T-cell (primary cell): ENCODE measurements around the gene EFTUD2. TPM values are rescaled to one million over a fixed set of nuclear protein-coding genes. Genes with fewer than 3 reads are reported as not detected.

Experiments used
- ATAC-seq, 4 experiments: fragments of 200-7000 bp in 3 of 4; fragments of 150-1000 bp in 1 of 4; cut with Tn5 transposase; replicated peaks in 1 of 4; 1 replicate in 3 of 4; 2 replicates in 1 of 4; pipeline ENCODE4 v1.10.0; 2021; ENCODE audit warnings: moderate library complexity in 3 of 4, mild to moderate bottlenecking in 2 of 4, moderate number of reproducible peaks in 1 of 4
- CTCF ChIA-PET, 2 donors: fragments of 300-600 bp; sonication (Branson Sonifier 250); formaldehyde crosslinking; loops; one replicate each; lab custom pipeline; 2022; ENCODE audit warnings: antibody characterized with exemption in 2 of 2; lab: Charles Lee
- POLR2A ChIA-PET, 2 donors: fragments of 300-600 bp; sonication (Branson Sonifier 250); formaldehyde crosslinking; loops; one replicate each; lab custom pipeline; 2022; ENCODE audit warnings: antibody characterized with exemption in 2 of 2; lab: Charles Lee
- DNase-seq, 35 experiments: peaks; one replicate each; pipeline versions ENCODE4 v3.0.0 to v3.0.0-alpha.2; 2013 to 2023
- H3K27ac ChIP-seq: one replicate; pipeline ENCODE4 v1.5.1; 2013; ENCODE audit warnings: low read length
- H3K27me3 ChIP-seq, 2 experiments: replicated peaks in 1 of 2; 1 replicate in 1 of 2; 2 replicates in 1 of 2; pipeline versions ENCODE4 v1.6.1 to v1.7.0; 2013; ENCODE audit warnings: low read length in 1 of 2, mixed read lengths in 1 of 2; ENCODE audit not compliant: control insufficient read depth in 2 of 2, insufficient read depth in 2 of 2; ENCODE audit errors: extremely low read depth in 1 of 2
- H3K36me3 ChIP-seq, 2 donors: 1 replicate in 1 of 2; 2 replicates in 1 of 2; pipeline versions ENCODE4 v1.6.1 to v1.7.0; 2013; ENCODE audit warnings: low read length in 1 of 2; ENCODE audit not compliant: control insufficient read depth in 2 of 2, insufficient read depth in 1 of 2; ENCODE audit errors: extremely low read depth in 1 of 2
- H3K4me1 ChIP-seq, 2 experiments: 1 replicate in 1 of 2; 2 replicates in 1 of 2; pipeline versions ENCODE4 v1.6.1 to v1.7.0; 2013; ENCODE audit warnings: low read length in 2 of 2, mixed read lengths in 1 of 2; ENCODE audit not compliant: insufficient read depth in 2 of 2, control insufficient read depth in 1 of 2; ENCODE audit errors: extremely low read depth in 1 of 2
- H3K4me3 ChIP-seq, 2 donors: 1 replicate in 1 of 2; 2 replicates in 1 of 2; pipeline versions ENCODE4 v1.5.1 to v1.7.0; 2013; ENCODE audit warnings: mild to moderate bottlenecking in 2 of 2, low read length in 1 of 2, moderate library complexity in 1 of 2; ENCODE audit not compliant: control insufficient read depth in 1 of 2; ENCODE audit errors: extremely low read depth in 1 of 2
- H3K9me3 ChIP-seq: 2 replicates; pipeline ENCODE4 v1.7.0; 2013
- H3K27ac Mint-ChIP-seq, 2 donors: one replicate each; pipeline ENCODE4 v1.8.0; 2020 to 2021; ENCODE audit warnings: mild to moderate bottlenecking in 2 of 2, mixed read lengths in 2 of 2
- H3K27me3 Mint-ChIP-seq, 2 donors: one replicate each; pipeline ENCODE4 v1.8.0; 2021 to 2022; ENCODE audit warnings: mixed read lengths in 2 of 2
- H3K36me3 Mint-ChIP-seq: one replicate; pipeline ENCODE4 v1.8.0; 2021; ENCODE audit warnings: mixed read lengths
- H3K4me1 Mint-ChIP-seq, 3 donors: one replicate each; pipeline ENCODE4 v1.8.0; 2020 to 2022; ENCODE audit warnings: mixed read lengths in 3 of 3, mild to moderate bottlenecking in 1 of 3
- H3K4me3 Mint-ChIP-seq, 3 donors: one replicate each; pipeline ENCODE4 v1.8.0; 2020 to 2022; ENCODE audit warnings: mild to moderate bottlenecking in 3 of 3, mixed read lengths in 3 of 3, moderate library complexity in 3 of 3
- H3K9me3 Mint-ChIP-seq, 3 donors: one replicate each; pipeline ENCODE4 v1.8.0; 2020 to 2022; ENCODE audit warnings: mixed read lengths in 3 of 3
- WGBS: methylation state at CpG from one replicate; pipeline ENCODE4 v1.1.5; 2013; ENCODE audit warnings: missing lambda C conversion rate; ENCODE audit not compliant: insufficient coverage; 5-methylcytosine and 5-hydroxymethylcytosine counted together
- total RNA-seq, 35 experiments: library from RNA in 6 of 35; stranded (reverse) in 6 of 35; fragments of 120-200 nt in 1 of 35; gene quantifications; one replicate each; pipeline versions ENCODE4 v1.2.1 to v1.2.4 and lab custom pipeline; 2013 to 2026

The EFTUD2 gene
- total RNA-seq, 5 donors from 2014 or later (not counting 1 experiment from before 2014, with no cell fraction given), result 83.1 to 127 (median 96.0) TPM

DNA sequence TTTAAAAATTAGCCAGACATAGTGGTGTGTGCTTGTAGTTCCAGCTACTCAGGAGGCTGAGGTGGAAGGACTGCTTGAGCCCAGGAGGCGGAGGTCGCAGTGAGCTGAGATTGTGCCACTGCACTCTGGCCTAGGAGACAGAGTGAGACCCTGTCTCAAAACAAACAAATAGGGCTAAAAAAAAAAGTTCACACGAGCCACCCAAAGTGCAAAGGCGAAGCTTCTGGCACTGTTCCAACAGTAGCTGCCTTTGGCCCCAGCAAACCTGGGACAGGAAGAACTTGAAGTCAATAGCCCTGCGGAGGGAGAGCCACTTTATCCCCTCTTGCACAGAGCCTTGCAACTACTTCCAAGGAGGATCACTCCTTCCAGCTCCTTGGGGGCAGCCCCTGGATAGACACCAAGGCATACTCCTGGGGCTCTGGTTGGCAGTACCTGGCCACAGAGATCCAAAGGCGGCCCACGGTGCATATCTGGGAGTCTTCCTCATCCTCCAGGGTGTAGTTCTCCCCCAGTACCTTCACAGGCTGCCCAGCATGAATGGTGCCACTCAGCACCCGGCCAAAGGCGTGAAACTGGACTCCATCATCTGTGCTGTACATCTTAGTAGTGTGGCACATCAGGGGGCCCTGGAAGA lies 36.8 kb downstream of the EFTUD2 start:
- Mint-ChIP-seq H3K4me3 (no peak overlapping the region), H3K4me1 (no peaks in the 10 kb centered on the region)

DNA sequence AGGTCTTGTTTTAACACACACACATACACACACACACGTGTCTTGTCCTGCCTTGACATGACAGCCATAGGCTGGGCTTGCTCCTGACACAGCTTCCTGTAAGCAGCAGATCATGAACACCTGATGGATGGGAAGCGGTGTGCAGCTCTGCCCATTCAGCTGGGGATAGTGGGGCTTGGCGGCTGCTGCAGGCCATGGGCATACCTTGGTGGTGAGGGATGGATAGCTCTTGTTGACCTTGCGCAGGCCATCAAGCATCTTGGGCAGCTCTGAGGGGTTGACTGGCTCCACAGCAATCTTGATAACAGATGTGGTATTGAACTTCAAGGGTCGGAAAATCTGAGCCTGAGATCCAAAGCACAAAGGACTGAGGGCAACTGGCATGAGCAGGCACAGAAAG lies 39.5 kb downstream of the EFTUD2 start:
- ATAC-seq, result no peak
- H3K36me3 Mint-ChIP-seq, result peaks cover 50% of the 10 kb centered on the region
- H3K9me3 Mint-ChIP-seq, result no peaks in the 10 kb centered on the region
- H3K27ac Mint-ChIP-seq, result no peak overlapping the region
- ChIA-PET POLR2A (no interaction called here), CTCF (interaction anchor here in 1 of 2 donors (0.5 to 0.6 kb wide), 2 partner anchors 26 to 1346 kb away, joined by 3 to 4 read pairs; no protein-coding TSS in a partner anchor)
- WGBS, result 91% methylated on average over 3 of the region's 5 CpGs
- Histone ChIP-seq H3K27me3 (no peaks in the 10 kb centered on the region), H3K4me1 (no peaks in the 10 kb centered on the region), H3K9me3 (no peaks in the 10 kb centered on the region), H3K4me3 (no peak overlapping the region), H3K27ac (no peak overlapping the region), H3K36me3 (peaks cover 26 to 90% of the 10 kb centered on the region in 2 donors)
- no peaks in the 10 kb centered on the region for H3K4me1 Mint-ChIP-seq
- no peak overlapping the region for H3K4me3 Mint-ChIP-seq
- no peaks in the 10 kb centered on the region for H3K27me3 Mint-ChIP-seq
- DNase-seq, result no peak

More for the DNA sequence above, 36.8 kb downstream of the EFTUD2 start:
- Histone ChIP-seq H3K36me3 (peaks cover 17 to 71% of the 10 kb centered on the region in 2 donors), H3K9me3 (no peaks in the 10 kb centered on the region), H3K4me3 (no peak overlapping the region), H3K27me3 (no peaks in the 10 kb centered on the region), H3K27ac (no peak overlapping the region), H3K4me1 (no peaks in the 10 kb centered on the region)
- no peak overlapping the region for H3K27ac Mint-ChIP-seq
- POLR2A ChIA-PET, result no interaction called here
- peaks cover 40% of the 10 kb centered on the region for H3K36me3 Mint-ChIP-seq
- no peak for DNase-seq
- no peaks in the 10 kb centered on the region for H3K27me3 Mint-ChIP-seq
- CTCF ChIA-PET, result interaction anchor here (0.8 to 1.1 kb wide), 3 partner anchors 14 to 87 kb away, joined by 3 read pairs; no protein-coding TSS in a partner anchor
- ATAC-seq, result no peak
- WGBS, result 94% methylated on average over 9 of the region's 9 CpGs
- no peaks in the 10 kb centered on the region for H3K9me3 Mint-ChIP-seq

DNA sequence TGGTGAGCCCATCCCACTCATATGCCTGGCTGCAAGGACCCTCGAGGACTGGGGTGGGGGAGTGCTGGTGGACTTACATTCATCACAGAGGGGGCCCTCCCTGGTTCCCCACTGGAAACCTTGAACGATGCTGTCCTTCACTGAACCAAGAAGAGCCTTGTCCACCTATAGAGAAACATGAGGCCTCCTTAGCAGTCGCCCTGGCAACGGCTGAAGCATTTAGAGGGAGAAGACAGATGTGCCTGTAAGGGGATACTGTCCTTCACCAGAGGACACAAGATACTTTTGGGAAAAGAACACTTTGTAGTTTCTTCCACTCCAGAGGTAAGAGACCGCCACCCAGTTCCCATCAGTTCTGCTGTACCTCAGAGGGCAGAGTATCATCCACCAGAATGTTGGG lies 45.1 kb downstream of the EFTUD2 start:
- POLR2A ChIA-PET, result no interaction called here
- Histone ChIP-seq H3K4me3 (no peak overlapping the region), H3K27me3 (no peaks in the 10 kb centered on the region), H3K36me3 (peaks cover 23 to 83% of the 10 kb centered on the region in 2 donors), H3K4me1 (no peaks in the 10 kb centered on the region), H3K9me3 (no peaks in the 10 kb centered on the region), H3K27ac (no peak overlapping the region)
- H3K27me3 Mint-ChIP-seq, result no peaks in the 10 kb centered on the region
- WGBS, result 100% methylated on average over 1 of the region's 5 CpGs
- CTCF ChIA-PET, result no interaction called here
- H3K27ac Mint-ChIP-seq, result no peak overlapping the region
- peaks cover 55% of the 10 kb centered on the region for H3K36me3 Mint-ChIP-seq
- ATAC-seq (no peak), DNase-seq (no peak)
- no peak overlapping the region for H3K4me3 Mint-ChIP-seq
- H3K4me1 Mint-ChIP-seq, result no peaks in the 10 kb centered on the region
- H3K9me3 Mint-ChIP-seq, result no peaks in the 10 kb centered on the region

DNA sequence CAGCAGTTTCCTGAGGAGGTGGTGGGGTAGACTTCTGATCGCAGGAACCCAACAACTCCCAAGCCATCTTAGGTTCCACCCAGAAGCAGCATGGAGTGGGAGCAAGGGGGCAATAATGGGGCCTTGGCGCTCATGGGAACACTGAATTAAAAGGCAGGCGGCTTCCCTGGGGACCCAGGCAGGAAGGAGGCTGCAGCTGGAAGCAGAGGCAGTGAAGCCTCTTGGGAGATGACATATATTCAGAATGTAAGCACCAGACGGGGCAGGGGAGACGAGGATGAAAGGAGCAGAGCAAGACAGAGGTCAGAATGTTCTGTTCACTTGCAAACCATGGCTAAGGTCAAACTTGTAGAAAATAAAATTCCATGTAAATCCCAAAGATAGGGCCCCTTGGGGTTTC lies 48.6 kb downstream of the EFTUD2 start:
- POLR2A ChIA-PET, result no interaction called here
- H3K4me3 Mint-ChIP-seq, result no peak overlapping the region

DNA sequence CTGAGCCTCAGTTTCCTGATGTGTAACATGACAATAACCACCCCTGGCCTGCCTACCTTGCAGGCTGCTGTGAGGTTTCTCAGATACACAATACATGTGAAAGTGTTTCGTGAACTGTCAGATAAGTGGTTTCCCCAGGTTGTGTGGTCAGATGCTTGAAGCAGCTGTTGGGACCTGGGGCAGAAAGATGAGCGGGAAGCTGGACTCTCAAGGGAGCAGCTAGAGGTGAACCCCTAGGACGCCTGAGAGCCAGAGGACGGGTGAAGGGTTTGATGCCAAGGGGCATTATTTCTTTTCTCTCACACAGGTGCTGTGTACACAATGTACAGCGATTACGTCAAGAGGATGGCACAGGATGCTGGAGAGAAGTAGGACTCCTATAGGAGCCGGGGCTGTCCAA lies 49.2 kb downstream of the EFTUD2 start:
- H3K9me3 Mint-ChIP-seq, result no peaks in the 10 kb centered on the region
- no peaks in the 10 kb centered on the region for H3K27me3 ChIP-seq
- H3K27ac Mint-ChIP-seq, result peak overlapping the region in 1 of 2 donors; percentile 44
- no peak overlapping the region for H3K4me3 ChIP-seq
- H3K4me3 Mint-ChIP-seq, result no peak overlapping the region
- H3K36me3 Mint-ChIP-seq, result peaks cover 41% of the 10 kb centered on the region
- DNase-seq (no peak), ATAC-seq (no peak)
- H3K27ac ChIP-seq, result no peak overlapping the region
- CTCF ChIA-PET, result no interaction called here
- no peaks in the 10 kb centered on the region for H3K9me3 ChIP-seq
- POLR2A ChIA-PET, result no interaction called here
- no peaks in the 10 kb centered on the region for H3K4me1 ChIP-seq
- peaks cover 0 to 7% (median 0%) of the 10 kb centered on the region in 3 donors for H3K4me1 Mint-ChIP-seq
- no peaks in the 10 kb centered on the region for H3K27me3 Mint-ChIP-seq
- H3K36me3 ChIP-seq, result peaks cover 10 to 48% of the 10 kb centered on the region in 2 donors
- WGBS, result 40% methylated on average over 1 of the region's 7 CpGs

More for the DNA sequence above, 48.6 kb downstream of the EFTUD2 start:
- Mint-ChIP-seq H3K27me3 (no peaks in the 10 kb centered on the region), H3K27ac (peak overlapping the region in 1 of 2 donors; percentile 44), H3K4me1 (peaks cover 0 to 7% (median 0%) of the 10 kb centered on the region in 3 donors), H3K9me3 (no peaks in the 10 kb centered on the region), H3K36me3 (peaks cover 41% of the 10 kb centered on the region)
- H3K9me3 ChIP-seq, result no peaks in the 10 kb centered on the region
- CTCF ChIA-PET, result no interaction called here
- H3K4me1 ChIP-seq, result no peaks in the 10 kb centered on the region
- H3K27ac ChIP-seq, result no peak overlapping the region
- ATAC-seq, result no peak
- H3K4me3 ChIP-seq, result no peak overlapping the region
- peaks cover 13 to 54% of the 10 kb centered on the region in 2 donors for H3K36me3 ChIP-seq
- no peaks in the 10 kb centered on the region for H3K27me3 ChIP-seq
- no peak for DNase-seq
- 93% methylated on average over 4 of the region's 5 CpGs for WGBS

DNA sequence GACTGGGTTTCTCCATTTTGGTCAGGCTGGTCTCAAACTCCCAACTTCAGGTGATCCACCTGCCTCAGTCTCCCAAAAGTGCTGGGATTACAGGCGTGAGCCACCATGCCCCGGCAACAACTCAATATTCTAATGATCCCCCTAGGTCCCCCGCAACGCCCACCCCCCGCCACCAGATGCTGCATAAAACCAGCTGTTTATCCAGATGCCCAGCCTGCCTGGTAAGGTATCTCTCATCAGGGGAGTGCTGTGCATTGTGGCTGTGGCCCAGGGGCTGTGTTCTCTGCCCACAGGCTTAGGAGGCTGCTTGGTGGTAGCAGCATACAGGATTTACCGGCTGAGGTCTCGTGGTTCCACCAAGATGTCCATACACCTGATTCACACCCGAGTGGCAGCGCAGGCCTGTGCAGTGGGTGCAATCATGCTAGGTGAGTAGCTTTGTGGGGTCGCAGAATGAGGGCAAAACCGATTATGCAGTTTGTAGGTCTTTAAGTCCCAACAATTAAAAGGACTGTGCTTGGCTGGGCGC lies 50.2 kb downstream of the EFTUD2 start:
- Mint-ChIP-seq H3K4me1 (peaks cover 0 to 7% (median 0%) of the 10 kb centered on the region in 3 donors), H3K9me3 (no peaks in the 10 kb centered on the region), H3K27me3 (no peaks in the 10 kb centered on the region), H3K4me3 (no peak overlapping the region), H3K27ac (no peak overlapping the region), H3K36me3 (peaks cover 32% of the 10 kb centered on the region)
- Histone ChIP-seq H3K27me3 (no peaks in the 10 kb centered on the region), H3K4me3 (no peak overlapping the region), H3K9me3 (no peaks in the 10 kb centered on the region), H3K36me3 (peaks cover 10 to 38% of the 10 kb centered on the region in 2 donors), H3K27ac (no peak overlapping the region), H3K4me1 (no peaks in the 10 kb centered on the region)
- WGBS, result 93% methylated on average over 5 of the region's 12 CpGs
- no peak for DNase-seq
- no peak for ATAC-seq
- ChIA-PET POLR2A (no interaction called here), CTCF (interaction anchor here in 1 of 2 donors (0.6 kb wide), 1 partner anchor 153 kb away, joined by 4 read pairs; no protein-coding TSS in a partner anchor)
